HG03066 (cell line): ENCODE measurements around the gene TFDP2.

Source experiments
- ATAC-seq: cut with Tn5 transposase; IDR thresholded peaks from one replicate; pipeline ENCODE4 v1.9.1; 2021; ENCODE audit warnings: low read depth; ENCODE audit not compliant: unreplicated experiment

TFDP2 gene

DNA sequence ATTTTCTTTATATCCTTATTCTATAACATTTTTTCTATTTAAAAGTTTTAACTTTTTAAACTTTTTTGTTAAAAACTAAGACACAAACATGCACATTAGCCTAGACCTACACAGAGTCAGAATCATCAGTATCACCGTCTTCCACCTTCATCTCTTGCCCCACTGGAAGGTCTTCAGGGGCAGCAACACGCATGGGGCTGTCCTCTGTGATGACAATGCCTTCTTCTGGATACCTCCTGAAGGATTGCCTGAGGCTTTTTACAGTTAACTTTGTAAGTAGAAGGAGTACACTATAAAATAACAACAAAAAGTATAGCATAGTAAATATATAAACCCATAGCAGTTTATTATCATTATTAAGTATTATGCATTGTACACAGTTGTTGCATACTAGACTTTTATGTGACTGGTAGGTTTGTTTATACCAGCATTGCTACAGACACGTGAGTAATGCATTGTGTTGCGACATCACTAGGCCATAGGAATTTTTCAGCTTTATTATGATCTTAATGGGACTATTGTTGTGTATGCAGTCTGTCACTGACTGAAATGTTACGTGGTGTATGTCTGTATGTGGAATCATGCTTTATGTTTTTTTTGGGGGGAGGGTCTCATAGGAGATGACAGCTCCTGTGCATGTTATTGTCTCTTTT lies 254.7 kb downstream of the TFDP2 start:
- ATAC-seq: no peak
